K562 (cell line): ENCODE data around the gene CUL1. TPM values are rescaled to one million over a fixed set of nuclear protein-coding genes. Genes with fewer than 3 reads are reported as not detected.

Experiments used
- ATAC-seq: fragments of 200-7000 bp; cut with Tn5 transposase; 3 replicates; pipeline ENCODE4 v1.9.1; 2020; ENCODE audit warnings: moderate library complexity
- BruUV-seq: library from RNA; stranded (reverse); fragments of 400-500 nt; replicated peaks from 2 replicates; lab custom pipeline; 2021; lab: Mats Ljungman, UMichigan
- CTCF ChIA-PET: fragments of 300-600 bp; formaldehyde crosslinking; extraction: SDS; loops from one replicate; lab custom pipeline; 2021; ENCODE audit warnings: low intra/inter-chr PET ratio; lab: Yijun Ruan, JAX
- POLR2A ChIA-PET: fragments of 300-600, 350-650 bp; sonication (Branson Sonifier 250); formaldehyde crosslinking; extraction: SDS; loops from one replicate; lab custom pipeline; 2021; ENCODE audit warnings: antibody characterized with exemption, inconsistent platforms; lab: Yijun Ruan, JAX
- DNase-seq, 4 experiments: peaks; one replicate each; pipeline versions ENCODE4 v3.0.0 to v3.0.0-alpha.2; 2011 to 2018; ENCODE audit warnings: low spot score in 3 of 4, mixed read lengths in 3 of 4; ENCODE audit errors: extremely low read depth in 1 of 4
- FAIRE-seq: peaks from 2 replicates; lab custom pipeline; 2011; peaks lifted over from hg19 to GRCh38; lab: Jason Lieb, UNC
- H2AFZ ChIP-seq: 2 replicates; pipeline ENCODE4 v1.6.0; 2011; ENCODE audit warnings: low read depth, low read length, control low read depth, inconsistent platforms
- H3K27ac ChIP-seq: fragments of 200-600 bp; 3 replicates; pipeline ENCODE4 v1.8.0; 2011; ENCODE audit warnings: low read depth, mild to moderate bottlenecking, control low read depth, inconsistent platforms, low read length, moderate library complexity, mixed read lengths; ENCODE audit errors: extremely low read depth
- H3K27me3 ChIP-seq, 2 experiments: fragments of 300-600 bp in 1 of 2; 2 replicates in 1 of 2; 3 replicates in 1 of 2; pipeline versions ENCODE4 v1.6.0 to v1.8.0; 2011; ENCODE audit warnings: inconsistent platforms in 2 of 2, low read length in 2 of 2, mild to moderate bottlenecking in 1 of 2, mixed read lengths in 1 of 2, moderate library complexity in 1 of 2; ENCODE audit not compliant: control insufficient read depth in 2 of 2, insufficient read depth in 2 of 2
- H3K36me3 ChIP-seq: fragments of 300-600 bp; 3 replicates; pipeline ENCODE4 v1.8.0; 2011; ENCODE audit warnings: mild to moderate bottlenecking, low read length, inconsistent platforms; ENCODE audit not compliant: control insufficient read depth, insufficient read depth
- H3K4me1 ChIP-seq, 2 experiments: fragments of 200-600 bp in 1 of 2; replicated peaks in 1 of 2; 2 replicates in 1 of 2; 3 replicates in 1 of 2; pipeline versions ENCODE4 v1.5.1 to v1.8.0; 2011; ENCODE audit warnings: inconsistent platforms in 2 of 2, low read length in 2 of 2, mild to moderate bottlenecking in 1 of 2, mixed read lengths in 1 of 2, moderate library complexity in 1 of 2; ENCODE audit not compliant: control insufficient read depth in 2 of 2, insufficient read depth in 2 of 2
- H3K4me2 ChIP-seq: 2 replicates; pipeline ENCODE4 v1.6.1; 2011; ENCODE audit warnings: low read length, control low read depth, inconsistent platforms, mixed read lengths; ENCODE audit not compliant: insufficient read depth
- H3K4me3 ChIP-seq: fragments of 200-600 bp; sonication (generic), shearing (Covaris generic); 2 replicates; pipeline ENCODE4 v1.5.1; 2016; ENCODE audit warnings: control low read depth, inconsistent platforms
- H3K79me2 ChIP-seq: fragments of 200-600 bp; 3 replicates; pipeline ENCODE4 v1.8.0; 2011; ENCODE audit warnings: low read length, inconsistent platforms; ENCODE audit not compliant: control insufficient read depth, insufficient read depth
- H3K9ac ChIP-seq, 2 experiments: 2 replicates each; pipeline versions ENCODE4 v1.6.0 to v1.6.1; 2011; ENCODE audit warnings: low read depth in 2 of 2, low read length in 2 of 2, control low read depth in 1 of 2, inconsistent platforms in 1 of 2, mild to moderate bottlenecking in 1 of 2, mixed read lengths in 1 of 2; ENCODE audit not compliant: insufficient read depth in 1 of 2
- H3K9me1 ChIP-seq: one replicate; pipeline ENCODE4 v1.6.0; 2011; ENCODE audit warnings: inconsistent platforms, mild to moderate bottlenecking, low read length, moderate library complexity; ENCODE audit not compliant: control insufficient read depth, insufficient read depth
- H3K9me3 ChIP-seq: replicated peaks from 2 replicates; pipeline ENCODE4 v1.5.1; 2011; ENCODE audit warnings: low read depth, low read length, inconsistent platforms; ENCODE audit not compliant: control insufficient read depth, insufficient read depth
- H4K20me1 ChIP-seq: replicated peaks from 2 replicates; pipeline ENCODE4 v1.6.1; 2011; ENCODE audit warnings: low read length, inconsistent platforms, mixed read lengths; ENCODE audit not compliant: control insufficient read depth, insufficient read depth
- NRF1 ChIP-seq, 2 experiments: fragments of 450-650 bp; IDR thresholded peaks in 1 of 2; conservative IDR thresholded peaks in 1 of 2; 2 replicates each; pipeline ENCODE4 v1.6.1; 2014; ENCODE audit warnings: mild to moderate bottlenecking in 2 of 2
- RUNX1 ChIP-seq: sonication (generic); IDR thresholded peaks from 2 replicates; pipeline ENCODE4 v1.6.1; 2016; ENCODE audit warnings: antibody characterized with exemption, low read depth
- WGBS: fragments of 100-300 bp; shearing (Covaris generic); methylation state at CpG from one replicate; pipeline ENCODE4 v1.1.6; 2016; ENCODE audit warnings: low coverage, mixed read lengths; ENCODE audit not compliant: insufficient coverage; ENCODE audit errors: missing lambda C conversion rate; 5-methylcytosine and 5-hydroxymethylcytosine counted together
- in situ Hi-C: fragments of 300-500 bp; cut with MboI; formaldehyde crosslinking; loops from 4 replicates; pipeline ENCODE4 v1.15.0; 2018; ENCODE audit warnings: inconsistent platforms, mixed read lengths
- intact Hi-C: fragments of 100-400 bp; cut with micrococcal nuclease; formaldehyde crosslinking; loops from 2 replicates; pipeline ENCODE4 v1.14.2; 2022
- polyA plus RNA-seq, 8 experiments: library from polyadenylated mRNA; depleted of rRNA in 4 of 8; stranded (reverse) in 5 of 8; unstranded in 3 of 8; fragments of >200 nt; fragmentation: Nextera tagmentation in 2 of 8; fragmentation: Illumina TruSeq in 1 of 8; extraction: Ambion mirVana in 2 of 8; extraction: Trizol in 1 of 8; gene quantifications; 2 replicates each; pipeline versions ENCODE4 v1.2.1 to v1.2.3, GENCODE V29; 2011 to 2014; ENCODE audit warnings: inconsistent platforms in 1 of 8, missing spikeins in 1 of 8
- total RNA-seq, 7 experiments: library from RNA; depleted of rRNA in 6 of 7; stranded (reverse); fragments of >200 nt in 6 of 7; fragmentation: Illumina TruSeq in 2 of 7; extraction: Trizol in 2 of 7; gene quantifications; 2 replicates each; pipeline versions ENCODE4 v1.2.1 to v1.2.3, GENCODE V29; 2011 to 2021; ENCODE audit warnings: low replicate concordance in 1 of 7
- TF ChIP-seq, protein P1 (sequence below): fragments of 250-450 bp; sonication (Bioruptor Pico); IDR thresholded peaks from 2 replicates; pipeline ENCODE4 v1.4.0; 2020; ENCODE audit warnings: borderline replicate concordance

CUL1 gene
- total and polyA plus RNA-seq, 9 of the 15 experiments (the other 6 are each of a cell fraction or from before 2014, with no cell fraction given), result 31.5 to 107 (median 96.5) TPM

DNA sequence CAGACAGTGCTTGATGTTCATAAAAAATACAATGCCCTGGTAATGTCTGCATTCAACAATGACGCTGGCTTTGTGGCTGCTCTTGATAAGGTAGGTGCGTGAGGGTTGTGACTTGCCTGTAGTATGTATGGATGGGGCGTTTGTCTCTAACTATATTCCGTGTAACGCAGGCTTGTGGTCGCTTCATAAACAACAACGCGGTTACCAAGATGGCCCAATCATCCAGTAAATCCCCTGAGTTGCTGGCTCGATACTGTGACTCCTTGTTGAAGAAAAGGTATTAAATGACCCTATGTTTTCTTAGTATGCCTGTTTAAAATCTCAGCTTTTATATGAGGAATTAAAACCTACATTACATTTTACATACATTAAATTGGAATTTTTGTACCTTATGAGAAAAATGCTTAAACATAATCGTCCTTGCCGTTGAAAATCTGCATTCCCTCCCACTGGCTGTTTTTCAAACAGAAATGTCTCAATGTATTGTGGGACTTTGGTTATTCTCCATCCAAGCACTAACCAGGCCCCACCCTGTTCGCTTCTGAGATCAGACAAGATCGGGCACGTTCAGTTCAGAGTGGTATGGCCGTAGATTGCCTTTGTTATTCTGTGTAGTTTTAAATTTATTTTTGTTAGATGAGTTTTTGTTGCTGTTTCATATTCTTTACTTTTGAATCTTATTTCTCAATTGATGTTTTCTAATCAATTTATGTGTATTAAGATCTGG lies 85.3 kb downstream of the CUL1 start:
- 90% methylated on average over 15 of the region's 15 CpGs for WGBS

More for the DNA sequence above, 85.3 kb downstream of the CUL1 start:
- Histone ChIP-seq H2AFZ (no peak overlapping the region), H3K4me3 (no peak overlapping the region), H3K9me1 (no peaks in the 10 kb centered on the region), H3K27ac (no peak overlapping the region), H3K4me1 (no peaks in the 10 kb centered on the region; a peak in 1 of 5 replicates), H3K79me2 (no peaks in the 10 kb centered on the region), H4K20me1 (no peaks in the 10 kb centered on the region), H3K9ac (no peak overlapping the region), H3K9me3 (no peaks in the 10 kb centered on the region), H3K27me3 (no peaks in the 10 kb centered on the region), H3K36me3 (peaks cover 90% of the 10 kb centered on the region), H3K4me2 (no peak overlapping the region)
- CTCF ChIA-PET, result interaction anchor here (0.6 kb wide), 1 partner anchor 85 kb away, joined by 3 read pairs; the partner anchor contains the start of gene CUL1
- no peak for TF ChIP-seq NRF1 (conservative IDR thresholded peaks at IDR 0.05 in 1 of 2, IDR thresholded peaks at IDR 0.05 in 1 of 2)
- TF ChIP-seq, protein P1, sequence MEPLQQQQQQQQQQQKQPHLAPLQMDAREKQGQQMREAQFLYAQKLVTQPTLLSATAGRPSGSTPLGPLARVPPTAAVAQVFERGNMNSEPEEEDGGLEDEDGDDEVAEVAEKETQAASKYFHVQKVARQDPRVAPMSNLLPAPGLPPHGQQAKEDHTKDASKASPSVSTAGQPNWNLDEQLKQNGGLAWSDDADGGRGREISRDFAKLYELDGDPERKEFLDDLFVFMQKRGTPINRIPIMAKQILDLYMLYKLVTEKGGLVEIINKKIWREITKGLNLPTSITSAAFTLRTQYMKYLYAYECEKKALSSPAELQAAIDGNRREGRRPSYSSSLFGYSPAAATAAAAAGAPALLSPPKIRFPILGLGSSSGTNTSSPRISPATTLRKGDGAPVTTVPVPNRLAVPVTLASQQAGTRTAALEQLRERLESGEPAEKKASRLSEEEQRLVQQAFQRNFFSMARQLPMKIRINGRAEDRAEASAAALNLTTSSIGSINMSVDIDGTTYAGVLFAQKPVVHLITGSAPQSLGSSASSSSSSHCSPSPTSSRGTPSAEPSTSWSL (CRISPR knock-in tag), result no peak
- no peak for TF ChIP-seq RUNX1
- intact Hi-C loops (no loop called here), in situ Hi-C loops (no loop called here)
- no peak for FAIRE-seq
- ATAC-seq, result no peak
- POLR2A ChIA-PET, result interaction anchor here (1.5 kb wide), 1 partner anchor 9 kb away, joined by 4 read pairs; no protein-coding TSS in a partner anchor
- no peak for DNase-seq
- BruUV-seq, result no TSS peak
